Effector memory CD4-positive, alpha-beta T cell (primary cell): Measurements from ENCODE around the gene ATXN2.

ENCODE experiments used
- DNase-seq, 3 donors: peaks; one replicate each; pipeline ENCODE4 v3.0.0-alpha.2; 2020
- H3K27ac ChIP-seq: 2 replicates; pipeline ENCODE4 v1.7.0; 2013; ENCODE audit warnings: mild to moderate bottlenecking, low read length, moderate library complexity; ENCODE audit not compliant: insufficient read depth, poor library complexity, severe bottlenecking
- H3K27me3 ChIP-seq: replicated peaks from 2 replicates; pipeline ENCODE4 v1.7.0; 2013; ENCODE audit warnings: mild to moderate bottlenecking, low read length; ENCODE audit not compliant: insufficient read depth, control insufficient read depth, poor library complexity, severe bottlenecking
- H3K36me3 ChIP-seq: 2 replicates; pipeline ENCODE4 v1.7.0; 2013; ENCODE audit warnings: mild to moderate bottlenecking, low read length, moderate library complexity; ENCODE audit not compliant: control insufficient read depth, insufficient read depth
- H3K4me1 ChIP-seq: 2 replicates; pipeline ENCODE4 v1.7.0; 2013; ENCODE audit warnings: low read length, mild to moderate bottlenecking; ENCODE audit not compliant: control insufficient read depth, insufficient read depth, poor library complexity, severe bottlenecking
- H3K4me3 ChIP-seq: 2 replicates; pipeline ENCODE4 v1.7.0; 2013; ENCODE audit warnings: low read length, low read depth, mild to moderate bottlenecking; ENCODE audit not compliant: insufficient read depth, poor library complexity, severe bottlenecking
- H3K9me3 ChIP-seq: 2 replicates; pipeline ENCODE4 v1.7.0; 2013; ENCODE audit warnings: mild to moderate bottlenecking, low read length, moderate library complexity; ENCODE audit not compliant: control insufficient read depth

ATXN2 gene

DNA sequence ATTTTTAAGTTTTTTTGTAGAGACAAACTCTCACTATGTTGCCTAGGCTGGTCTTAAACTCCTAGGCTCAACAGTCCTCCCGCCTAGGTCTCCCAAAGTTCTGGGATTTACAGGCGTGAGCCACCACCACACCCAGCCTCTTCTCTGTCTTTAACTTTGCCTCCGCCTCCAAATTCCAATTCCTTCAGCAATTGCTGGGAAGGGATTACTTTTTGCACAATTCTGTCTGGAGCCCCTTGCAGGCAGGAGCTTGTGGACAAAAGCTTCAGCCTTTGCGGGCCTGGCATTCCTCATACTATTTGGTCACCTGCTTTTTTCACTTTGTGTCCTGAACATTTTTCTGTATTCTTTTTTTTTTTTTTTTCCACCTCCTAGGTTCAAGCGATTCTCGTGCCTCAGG lies 167.3 kb downstream of the ATXN2 start:
- H3K27me3 ChIP-seq = no peaks in the 10 kb centered on the region
- no peaks in the 10 kb centered on the region for H3K36me3 ChIP-seq
- no peak for DNase-seq
- no peaks in the 10 kb centered on the region for H3K9me3 ChIP-seq
- peaks cover 94% of the 10 kb centered on the region for H3K4me1 ChIP-seq
- no peak overlapping the region for H3K4me3 ChIP-seq
- peak overlapping the region; percentile 100 for H3K27ac ChIP-seq

DNA sequence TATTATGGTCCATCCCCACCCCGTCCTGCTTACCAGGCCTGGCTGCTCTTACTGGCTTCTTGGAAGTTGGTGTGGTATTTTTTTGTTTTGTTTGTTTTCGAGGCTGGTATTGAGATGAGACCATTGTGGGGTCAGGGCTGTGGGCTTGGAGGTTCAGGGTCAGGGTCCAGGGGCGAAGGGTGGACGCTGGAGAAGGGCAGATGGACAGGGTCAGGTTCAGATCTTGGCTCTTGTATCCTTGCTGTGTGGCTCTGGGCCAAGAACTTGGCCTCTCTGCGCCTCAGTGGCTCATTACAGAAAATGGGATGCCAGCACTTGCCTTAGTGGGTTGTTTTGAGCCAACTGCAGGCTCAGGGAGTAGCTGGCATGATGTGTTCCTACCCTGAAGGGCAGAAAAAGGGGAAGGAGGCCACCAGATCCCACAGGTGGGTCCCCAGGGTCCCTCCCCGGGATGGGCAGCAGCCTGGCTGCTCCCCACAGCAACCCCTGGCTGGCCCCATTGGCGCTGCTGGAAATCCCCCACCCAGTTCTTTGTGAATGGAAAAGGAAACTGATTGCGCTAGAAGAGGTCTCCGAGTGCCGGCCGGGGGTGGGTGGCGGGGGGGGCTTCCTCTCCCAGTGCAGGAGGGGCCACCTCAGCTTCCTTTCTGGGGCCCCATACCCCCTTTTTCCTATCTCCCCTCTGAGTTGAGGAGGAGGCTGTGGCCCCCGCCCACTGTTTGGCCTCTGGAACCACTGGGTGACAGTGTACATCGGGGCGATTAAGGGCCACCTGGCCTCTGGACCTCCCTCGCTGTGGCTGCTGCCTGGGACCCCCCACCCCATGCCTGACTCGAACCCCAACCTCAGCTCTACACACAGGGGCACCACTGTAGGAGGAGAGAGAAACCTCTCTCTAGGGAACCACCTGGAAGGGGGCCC lies 168.4 kb downstream of the ATXN2 start:
- Histone ChIP-seq H3K27ac (peak overlapping the region; percentile 100), H3K4me1 (peaks cover 94% of the 10 kb centered on the region), H3K4me3 (peak overlapping the region; percentile 54), H3K27me3 (no peaks in the 10 kb centered on the region), H3K9me3 (no peaks in the 10 kb centered on the region), H3K36me3 (no peaks in the 10 kb centered on the region)
- peak; percentile 74 to 78 (median 76) for DNase-seq

DNA sequence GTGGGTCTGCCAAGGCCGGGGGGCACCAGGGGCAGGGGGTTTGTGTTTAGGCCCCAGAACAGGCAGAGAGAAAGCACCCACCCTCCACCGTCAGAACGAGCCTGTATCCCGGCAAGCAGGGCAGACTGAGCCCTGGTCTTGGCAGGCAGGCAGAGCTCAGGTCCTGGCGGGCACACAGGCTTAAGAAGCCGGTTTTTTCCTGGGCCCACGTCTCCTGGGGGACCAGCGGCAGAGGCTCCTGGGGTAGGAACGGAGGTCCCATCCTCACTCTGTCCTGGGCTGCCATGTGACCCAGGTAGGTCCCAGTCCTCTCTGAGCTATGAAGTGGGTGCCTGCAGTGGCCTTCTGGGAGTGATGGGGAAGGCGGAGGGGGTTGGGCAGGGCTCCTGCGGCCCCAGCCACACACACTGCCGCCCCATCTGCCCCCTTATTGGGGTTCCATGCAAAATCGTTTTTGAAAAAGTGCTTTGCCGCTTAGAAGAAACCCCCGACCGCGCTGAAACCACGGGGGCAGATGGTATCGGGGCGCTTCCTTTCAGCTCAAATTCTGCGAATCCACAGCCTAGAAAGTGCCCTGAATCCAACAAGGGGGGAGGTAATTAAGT lies 169.2 kb downstream of the ATXN2 start:
- Histone ChIP-seq H3K9me3 (no peaks in the 10 kb centered on the region), H3K4me3 (peak overlapping the region; percentile 54), H3K27me3 (no peaks in the 10 kb centered on the region), H3K4me1 (peaks cover 98% of the 10 kb centered on the region), H3K36me3 (no peaks in the 10 kb centered on the region), H3K27ac (peak overlapping the region; percentile 100)
- peak; percentile 72 to 76 (median 75) for DNase-seq

GRCh38 chr12:111428728-111429175 lies 170.4 kb downstream of the ATXN2 start:
- Histone ChIP-seq H3K27me3 (no peaks in the 10 kb centered on the region), H3K27ac (peak overlapping the region; percentile 100), H3K4me1 (peaks cover 99% of the 10 kb centered on the region), H3K4me3 (peak overlapping the region; percentile 28), H3K9me3 (no peaks in the 10 kb centered on the region), H3K36me3 (peaks cover 3% of the 10 kb centered on the region)
- DNase-seq = no peak

DNA sequence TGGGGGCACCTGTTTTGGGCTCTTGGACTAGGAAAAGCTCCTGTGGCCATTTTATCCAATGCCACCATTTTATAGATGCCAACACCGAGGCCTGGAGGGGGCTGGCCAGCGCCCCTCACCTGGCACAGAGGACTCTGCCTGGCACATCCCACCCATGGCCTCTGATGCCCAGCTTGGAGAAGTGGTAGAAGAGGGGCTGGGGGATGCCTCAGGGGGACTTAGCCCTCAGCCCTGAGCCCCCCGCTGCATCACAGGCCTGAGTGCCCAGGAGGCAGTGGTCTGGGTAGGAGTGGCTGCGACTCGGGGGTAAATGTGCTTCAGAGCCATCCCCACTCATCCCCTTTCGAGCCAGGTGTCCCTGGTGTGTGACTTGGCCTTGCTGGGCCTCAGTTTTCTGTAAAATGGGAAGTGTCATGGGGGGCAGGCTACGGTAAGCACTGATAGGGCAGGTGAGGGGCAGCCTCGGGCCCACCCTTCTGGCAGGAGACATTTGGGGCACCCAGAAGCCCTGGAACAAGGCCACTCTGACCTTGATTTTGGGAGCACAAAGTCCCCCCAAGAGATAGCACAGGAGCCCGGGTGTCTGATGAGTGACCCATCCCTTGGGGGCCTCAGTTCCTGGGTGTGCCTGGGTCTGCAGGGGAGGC lies 170.9 kb downstream of the ATXN2 start:
- DNase-seq = no peak
- Histone ChIP-seq H3K9me3 (no peaks in the 10 kb centered on the region), H3K27ac (peak overlapping the region; percentile 100), H3K4me1 (peaks cover 94% of the 10 kb centered on the region), H3K27me3 (no peaks in the 10 kb centered on the region), H3K4me3 (peak overlapping the region; percentile 28), H3K36me3 (peaks cover 3% of the 10 kb centered on the region)

GRCh38 chr12:111427417-111428074 lies 171.6 kb downstream of the ATXN2 start:
- peaks cover 3% of the 10 kb centered on the region for H3K36me3 ChIP-seq
- H3K27me3 ChIP-seq = no peaks in the 10 kb centered on the region
- no peak for DNase-seq
- H3K4me3 ChIP-seq = no peak overlapping the region
- no peaks in the 10 kb centered on the region for H3K9me3 ChIP-seq
- H3K27ac ChIP-seq = peak overlapping the region; percentile 100
- peaks cover 87% of the 10 kb centered on the region for H3K4me1 ChIP-seq

GRCh38 chr12:111426344-111427185 lies 172.6 kb downstream of the ATXN2 start:
- Histone ChIP-seq H3K36me3 (peaks cover 10% of the 10 kb centered on the region), H3K27ac (peak overlapping the region; percentile 78), H3K4me1 (peaks cover 77% of the 10 kb centered on the region), H3K9me3 (no peaks in the 10 kb centered on the region), H3K27me3 (no peaks in the 10 kb centered on the region), H3K4me3 (no peak overlapping the region)
- peak in 1 of 3 donors; percentile 28 for DNase-seq

DNA sequence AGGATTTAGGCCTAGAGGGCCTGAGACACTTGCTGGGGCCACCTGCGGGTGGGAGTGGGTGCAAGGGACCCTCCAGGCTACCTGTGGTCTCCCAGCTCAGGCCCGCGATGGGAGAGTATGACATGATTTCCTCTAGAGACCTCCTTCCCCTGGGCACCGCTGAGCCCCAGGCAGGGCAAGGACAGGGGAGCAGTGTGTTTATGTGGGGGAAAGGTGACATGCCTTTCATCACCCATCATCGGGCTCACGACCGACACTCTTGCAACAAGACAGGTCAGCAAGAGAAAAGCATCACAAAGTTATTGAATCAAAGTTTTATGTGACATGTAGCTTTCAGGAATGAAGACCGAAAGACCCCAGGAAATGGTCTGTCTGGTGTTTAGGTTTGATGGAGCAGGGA lies 173.5 kb downstream of the ATXN2 start:
- H3K27ac ChIP-seq = peak overlapping the region; percentile 78
- no peaks in the 10 kb centered on the region for H3K9me3 ChIP-seq
- H3K4me1 ChIP-seq = peaks cover 68% of the 10 kb centered on the region
- DNase-seq = no peak
- no peak overlapping the region for H3K4me3 ChIP-seq
- H3K27me3 ChIP-seq = no peaks in the 10 kb centered on the region
- H3K36me3 ChIP-seq = peaks cover 13% of the 10 kb centered on the region

DNA sequence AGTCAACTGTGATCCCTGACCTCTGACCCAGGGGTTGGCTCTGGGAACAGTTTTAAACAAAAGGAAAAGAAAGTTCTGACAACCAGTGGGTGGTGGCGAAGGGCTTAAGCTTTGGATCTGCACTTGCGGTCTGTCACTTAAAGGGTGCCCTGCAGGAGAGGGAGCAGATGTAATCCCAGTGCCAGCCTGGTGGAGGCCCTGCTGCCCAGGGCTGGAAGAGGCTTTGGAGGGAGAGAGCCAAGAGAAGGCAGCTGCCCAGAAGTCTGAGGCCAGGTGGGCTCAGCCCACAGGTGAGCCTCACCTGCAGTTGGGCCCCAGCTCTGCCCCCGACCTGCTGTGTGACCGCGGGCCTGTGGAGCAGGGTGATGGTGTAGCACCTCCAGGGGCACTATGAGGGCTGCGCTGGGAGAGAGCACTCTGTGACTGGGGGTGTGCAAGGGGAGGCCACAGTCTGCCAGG lies 174.3 kb downstream of the ATXN2 start:
- Histone ChIP-seq H3K27me3 (no peaks in the 10 kb centered on the region), H3K4me1 (peaks cover 61% of the 10 kb centered on the region), H3K27ac (peak overlapping the region; percentile 78), H3K4me3 (no peak overlapping the region), H3K36me3 (peaks cover 17% of the 10 kb centered on the region), H3K9me3 (no peaks in the 10 kb centered on the region)
- DNase-seq = no peak
